A673 (cell line): ENCODE results near the gene CARHSP1. TPM values are rescaled to one million over a fixed set of nuclear protein-coding genes. Genes with fewer than 3 reads are reported as not detected.
"Not testable (repeated sequence)": the region's sequence is repeated elsewhere in the genome, so short reads cannot be mapped to it uniquely, and the experiment has no call there.

Experiments
- BruUV-seq: library from RNA; stranded (reverse); fragments of 400-500 nt; replicated peaks from 2 replicates; lab custom pipeline; 2021; lab: Mats Ljungman, UMichigan
- CTCF ChIA-PET: fragments of 300-600 bp; sonication (Branson Sonifier 250); formaldehyde crosslinking; loops from one replicate; lab custom pipeline; 2022; ENCODE audit warnings: antibody characterized with exemption; lab: Charles Lee
- POLR2A ChIA-PET: fragments of 300-600 bp; sonication (Branson Sonifier 250); formaldehyde crosslinking; loops from one replicate; lab custom pipeline; 2022; ENCODE audit warnings: antibody characterized with exemption; ENCODE audit not compliant: low non-redundant PET; lab: Charles Lee
- DNase-seq: peaks from one replicate; pipeline ENCODE4 v3.0.0-alpha.2; 2015; ENCODE audit warnings: low spot score
- H3K27ac ChIP-seq: fragments of 200-600 bp; sonication (generic); 2 replicates; pipeline ENCODE4 v1.5.1; 2016; ENCODE audit warnings: mixed run types, low read depth, mild to moderate bottlenecking, mixed read lengths, antibody characterized with exemption, low read length; ENCODE audit not compliant: poor library complexity, severe bottlenecking
- H3K27me3 ChIP-seq: fragments of 200-600 bp; sonication (generic); replicated peaks from 2 replicates; pipeline ENCODE4 v1.6.1; 2017; ENCODE audit warnings: mixed run types, low read depth, mild to moderate bottlenecking, mixed read lengths, antibody characterized with exemption, low read length; ENCODE audit not compliant: insufficient read depth, poor library complexity
- H3K36me3 ChIP-seq: fragments of 200-600 bp; sonication (generic); 2 replicates; pipeline ENCODE4 v1.6.1; 2016; ENCODE audit warnings: mixed run types, mild to moderate bottlenecking, mixed read lengths, antibody characterized with exemption, low read length; ENCODE audit not compliant: insufficient read depth, poor library complexity, severe bottlenecking
- H3K4me1 ChIP-seq: fragments of 200-600 bp; sonication (generic); 2 replicates; pipeline ENCODE4 v1.6.1; 2017; ENCODE audit warnings: mixed run types, mild to moderate bottlenecking, mixed read lengths, antibody characterized with exemption, low read length; ENCODE audit not compliant: insufficient read depth, poor library complexity, severe bottlenecking
- H3K4me3 ChIP-seq: fragments of 200-600 bp; sonication (generic); 2 replicates; pipeline ENCODE4 v1.5.1; 2016; ENCODE audit warnings: low read depth, mixed run types, mild to moderate bottlenecking, mixed read lengths, low read length; ENCODE audit not compliant: poor library complexity, severe bottlenecking
- H3K9me3 ChIP-seq: fragments of 200-600 bp; sonication (generic); 2 replicates; pipeline ENCODE4 v1.6.1; 2016; ENCODE audit warnings: mixed run types, low read depth, mild to moderate bottlenecking, mixed read lengths, antibody characterized with exemption, low read length; ENCODE audit not compliant: poor library complexity, severe bottlenecking
- CTCF ChIP-seq: fragments of 300-800, 200-600 bp; sonication (generic); conservative IDR thresholded peaks from 2 replicates; pipeline ENCODE4 v1.5.1; 2017; ENCODE audit warnings: low read depth, mild to moderate bottlenecking, antibody characterized with exemption, low read length, moderate library complexity, mixed read lengths
- EZH2 ChIP-seq: fragments of 200-600 bp; sonication (generic); IDR thresholded peaks from 2 replicates; pipeline ENCODE4 v1.6.1; 2017; ENCODE audit warnings: borderline replicate concordance, low read depth, mild to moderate bottlenecking, mixed read lengths, antibody characterized with exemption, low read length; ENCODE audit not compliant: poor library complexity, severe bottlenecking
- intact Hi-C: fragments of 100-400 bp; cut with micrococcal nuclease; formaldehyde crosslinking; loops from one replicate; pipeline ENCODE4 v1.10.0; 2022; ENCODE audit not compliant: unreplicated experiment
- total RNA-seq: library from RNA; stranded (reverse); gene quantifications from 2 replicates; pipeline ENCODE4 v1.2.3, GENCODE V29; 2021

The CARHSP1 gene
- total RNA-seq, 1 experiment from 2014 or later = 316 TPM

GRCh38 chr16:8872071-8872470 lies 3.3 kb upstream of the CARHSP1 start:
- H3K4me1 ChIP-seq = peaks cover 22% of the 10 kb centered on the region
- no peak overlapping the region for H3K27ac ChIP-seq
- H3K4me3 ChIP-seq = no peak overlapping the region
- intact Hi-C loops = no loop called here
- TF ChIP-seq CTCF = no peak
- TF ChIP-seq EZH2 = no peak
- CTCF ChIA-PET = no interaction called here
- peaks cover 7% of the 10 kb centered on the region for H3K36me3 ChIP-seq
- no peak for DNase-seq
- POLR2A ChIA-PET = no interaction called here
- H3K9me3 ChIP-seq = no peaks in the 10 kb centered on the region
- BruUV-seq = no TSS peak
- no peaks in the 10 kb centered on the region for H3K27me3 ChIP-seq

GRCh38 chr16:8869988-8870241 lies 1.1 kb upstream of the CARHSP1 start:
- DNase-seq, H3K9me3 ChIP-seq, BruUV-seq, POLR2A ChIA-PET, H3K4me3 ChIP-seq, CTCF ChIA-PET, H3K27me3 ChIP-seq: not testable (repeated sequence)
- Histone ChIP-seq H3K4me1 (peaks cover 37% of the 10 kb centered on the region), H3K27ac (peak overlapping the region; percentile 60), H3K36me3 (peaks cover 10% of the 10 kb centered on the region)
- intact Hi-C loops = loop anchor here (2.0 to 5.0 kb wide), 3 partner anchors 73 to 293 kb away; partner anchors contain the start of genes PMM2 and TMEM186

GRCh38 chr16:8869212-8869987 lies 594 bp upstream of the CARHSP1 start:
- intact Hi-C loops = loop anchor here (2.0 to 5.0 kb wide), 3 partner anchors 72 to 293 kb away; partner anchors contain the start of genes PMM2 and TMEM186
- peaks cover 43% of the 10 kb centered on the region for H3K4me1 ChIP-seq
- H3K27ac ChIP-seq = peak overlapping the region; percentile 60
- CTCF ChIA-PET = interaction anchor here (0.6 to 1.1 kb wide), 3 partner anchors 10 to 140 kb away, joined by 3 to 9 read pairs (median 7); no protein-coding TSS in a partner anchor
- H3K36me3 ChIP-seq = peaks cover 10% of the 10 kb centered on the region
- peak; percentile 59 for DNase-seq
- TF ChIP-seq CTCF = no peak
- no peak for TF ChIP-seq EZH2
- no TSS peak for BruUV-seq
- H3K27me3 ChIP-seq = no peaks in the 10 kb centered on the region
- no peaks in the 10 kb centered on the region for H3K9me3 ChIP-seq
- H3K4me3 ChIP-seq = peak overlapping the region; percentile 90
- POLR2A ChIA-PET = interaction anchor here (0.6 kb wide), 2 partner anchors 22 to 222 kb away, joined by 3 to 4 read pairs; partner anchors contain the start of gene HAPSTR1
